H1 (cell line): Measurements from ENCODE around the gene CAMTA1. TPM values are rescaled to one million over a fixed set of nuclear protein-coding genes. Genes with fewer than 3 reads are reported as not detected.

Experiments used
- CTCF ChIA-PET: fragments of 300-600 bp; sonication (Branson Sonifier 250); formaldehyde crosslinking; loops from one replicate; lab custom pipeline; 2021; ENCODE audit not compliant: partially characterized antibody; lab: Charles Lee
- POLR2A ChIA-PET: fragments of 300-600 bp; sonication (Branson Sonifier 250); formaldehyde crosslinking; loops from one replicate; lab custom pipeline; 2021; ENCODE audit warnings: inconsistent platforms; ENCODE audit not compliant: partially characterized antibody; lab: Charles Lee
- DNase-seq, 2 experiments: peaks; one replicate each; pipeline versions ENCODE4 v3.0.0 to v3.0.0-alpha.2; 2010 to 2022; ENCODE audit warnings: low spot score in 2 of 2, low read depth in 1 of 2, mixed read lengths in 1 of 2
- FAIRE-seq: peaks from 2 replicates; lab custom pipeline; 2011; peaks lifted over from hg19 to GRCh38; lab: Jason Lieb, UNC
- H2AFZ ChIP-seq: 2 replicates; pipeline ENCODE4 v1.8.1; 2012; ENCODE audit warnings: low read length, inconsistent platforms
- H2AK5ac ChIP-seq: 2 replicates; pipeline ENCODE4 v1.6.1; 2013; ENCODE audit warnings: low read depth, low read length
- H2BK120ac ChIP-seq: replicated peaks from 2 replicates; pipeline ENCODE3; 2013; ENCODE audit warnings: low read depth, low read length, inconsistent platforms
- H2BK12ac ChIP-seq: 2 replicates; pipeline ENCODE4 v1.6.1; 2013; ENCODE audit warnings: low read depth, low read length
- H2BK15ac ChIP-seq: 2 replicates; pipeline ENCODE4 v1.6.1; 2013; ENCODE audit warnings: low read length
- H2BK20ac ChIP-seq: 2 replicates; pipeline ENCODE4 v1.6.1; 2013; ENCODE audit warnings: low read length
- H2BK5ac ChIP-seq: 2 replicates; pipeline ENCODE4 v1.6.1; 2013; ENCODE audit warnings: low read depth, low read length
- H3K14ac ChIP-seq: 2 replicates; pipeline ENCODE4 v1.6.1; 2013; ENCODE audit warnings: inconsistent platforms; ENCODE audit not compliant: insufficient read length
- H3K18ac ChIP-seq: 2 replicates; pipeline ENCODE4 v1.6.1; 2013; ENCODE audit warnings: low read length; ENCODE audit errors: extremely low read depth
- H3K23ac ChIP-seq: 2 replicates; pipeline ENCODE4 v1.6.1; 2013; ENCODE audit warnings: inconsistent platforms; ENCODE audit not compliant: insufficient read length
- H3K23me2 ChIP-seq: 2 replicates; pipeline ENCODE4 v1.6.1; 2013; ENCODE audit warnings: low read depth, low read length
- H3K27ac ChIP-seq: 2 replicates; pipeline ENCODE4 v1.6.1; 2011; ENCODE audit warnings: low read depth, low read length, inconsistent platforms
- H3K27me3 ChIP-seq, 4 experiments: replicated peaks in 1 of 4; 1 replicate in 1 of 4; 2 replicates in 3 of 4; pipeline versions ENCODE4 v1.6.1 to v1.8.1; 2011 to 2013; ENCODE audit warnings: low read length in 3 of 4, mild to moderate bottlenecking in 3 of 4, inconsistent platforms in 2 of 4, mixed read lengths in 2 of 4, moderate library complexity in 1 of 4; ENCODE audit not compliant: control insufficient read depth in 3 of 4, insufficient read depth in 3 of 4; ENCODE audit errors: extremely low read depth in 1 of 4
- H3K36me3 ChIP-seq, 4 experiments: 2 replicates each; pipeline versions ENCODE4 v1.6.1 to v1.8.1; 2011 to 2013; ENCODE audit warnings: mild to moderate bottlenecking in 4 of 4, low read length in 3 of 4, moderate library complexity in 2 of 4, control low read depth in 1 of 4, inconsistent platforms in 1 of 4; ENCODE audit not compliant: insufficient read depth in 4 of 4, control insufficient read depth in 2 of 4
- H3K4ac ChIP-seq: replicated peaks from 2 replicates; pipeline ENCODE3; 2013; ENCODE audit warnings: low read length, low read depth, mixed read lengths, inconsistent platforms; ENCODE audit not compliant: insufficient read length
- H3K4me1 ChIP-seq, 4 experiments: replicated peaks in 1 of 4; 1 replicate in 1 of 4; 2 replicates in 3 of 4; pipeline versions ENCODE4 v1.6.1 to v1.8.1; 2011 to 2013; ENCODE audit warnings: low read length in 3 of 4, inconsistent platforms in 2 of 4, mixed read lengths in 1 of 4; ENCODE audit not compliant: insufficient read depth in 4 of 4, control insufficient read depth in 3 of 4
- H3K4me2 ChIP-seq, 2 experiments: 2 replicates each; pipeline versions ENCODE4 v1.6.1 to v1.8.1; 2011 to 2013; ENCODE audit warnings: low read depth in 2 of 2, low read length in 2 of 2, control low read depth in 1 of 2, inconsistent platforms in 1 of 2, mild to moderate bottlenecking in 1 of 2; ENCODE audit not compliant: insufficient read depth in 1 of 2
- H3K4me3 ChIP-seq, 4 experiments: fragments of 200-600, 300-600 bp in 1 of 4; sonication (generic), shearing (Covaris generic), sonication (Bioruptor Twin) in 1 of 4; 2 replicates each; pipeline versions ENCODE4 v1.5.1 to v1.8.1; 2011 to 2016; ENCODE audit warnings: low read length in 4 of 4, low read depth in 3 of 4, control low read depth in 2 of 4, inconsistent platforms in 2 of 4, mild to moderate bottlenecking in 2 of 4, mixed read lengths in 1 of 4, moderate library complexity in 1 of 4; ENCODE audit not compliant: insufficient read depth in 2 of 4; ENCODE audit errors: extremely low read depth in 1 of 4
- H3K56ac ChIP-seq: replicated peaks from 2 replicates; pipeline ENCODE3; 2013; ENCODE audit warnings: low read depth, mild to moderate bottlenecking, mixed read lengths, low read length, inconsistent platforms; ENCODE audit not compliant: insufficient read length
- H3K79me1 ChIP-seq: 2 replicates; pipeline ENCODE4 v1.6.1; 2013; ENCODE audit warnings: low read depth, low read length, control low read depth
- H3K79me2 ChIP-seq, 2 experiments: 2 replicates each; pipeline versions ENCODE4 v1.6.1 to v1.8.1; 2012 to 2013; ENCODE audit warnings: low read length in 2 of 2, mild to moderate bottlenecking in 2 of 2, inconsistent platforms in 1 of 2; ENCODE audit not compliant: insufficient read depth in 2 of 2, control insufficient read depth in 1 of 2
- H3K9ac ChIP-seq, 4 experiments: replicated peaks in 1 of 4; 1 replicate in 1 of 4; 2 replicates in 3 of 4; pipeline versions ENCODE4 v1.6.1 to v1.8.1; 2011 to 2013; ENCODE audit warnings: low read depth in 3 of 4, low read length in 3 of 4, control low read depth in 2 of 4, mild to moderate bottlenecking in 2 of 4, moderate library complexity in 2 of 4, inconsistent platforms in 1 of 4; ENCODE audit errors: extremely low read depth in 1 of 4
- H3K9me3 ChIP-seq, 2 experiments: 2 replicates each; pipeline versions ENCODE4 v1.6.1 to v1.8.1; 2012 to 2013; ENCODE audit warnings: mild to moderate bottlenecking in 2 of 2, moderate library complexity in 2 of 2, control low read depth in 1 of 2, inconsistent platforms in 1 of 2, low read depth in 1 of 2, low read length in 1 of 2, mixed read lengths in 1 of 2; ENCODE audit not compliant: insufficient read depth in 2 of 2
- H4K20me1 ChIP-seq, 2 experiments: replicated peaks in 1 of 2; 2 replicates each; pipeline versions ENCODE3 to v1.8.1; 2011 to 2013; ENCODE audit warnings: inconsistent platforms in 2 of 2, low read length in 2 of 2, mild to moderate bottlenecking in 1 of 2; ENCODE audit not compliant: insufficient read depth in 2 of 2, control insufficient read depth in 1 of 2
- H4K5ac ChIP-seq: 2 replicates; pipeline ENCODE4 v1.6.1; 2013; ENCODE audit warnings: low read length, low read depth, mixed read lengths, inconsistent platforms; ENCODE audit not compliant: insufficient read length
- H4K8ac ChIP-seq: 2 replicates; pipeline ENCODE4 v1.8.0; 2013; ENCODE audit warnings: mild to moderate bottlenecking, moderate library complexity, low read length, inconsistent platforms; ENCODE audit not compliant: insufficient read depth; ENCODE audit errors: extremely low read depth
- H4K91ac ChIP-seq: replicated peaks from 2 replicates; pipeline ENCODE3; 2013; ENCODE audit warnings: low read length, mixed read lengths, inconsistent platforms; ENCODE audit not compliant: insufficient read length
- BRCA1 ChIP-seq: IDR thresholded peaks from 2 replicates; pipeline ENCODE4 v1.6.1; 2012; ENCODE audit warnings: low read depth, low read length, improper control_type of control experiment
- CEBPB ChIP-seq: IDR thresholded peaks from 2 replicates; pipeline ENCODE4 v1.6.1; 2012; ENCODE audit warnings: low read depth, low read length
- CHD1 ChIP-seq: IDR thresholded peaks from 2 replicates; pipeline ENCODE4 v1.6.1; 2012; ENCODE audit warnings: low read depth, low read length, improper control_type of control experiment
- CHD2 ChIP-seq: IDR thresholded peaks from 2 replicates; pipeline ENCODE4 v1.6.1; 2012; ENCODE audit warnings: low read length, improper control_type of control experiment
- E2F6 ChIP-seq: IDR thresholded peaks from 2 replicates; pipeline ENCODE4 v1.6.1; 2012; ENCODE audit warnings: inconsistent platforms
- FOSL1 ChIP-seq: IDR thresholded peaks from 2 replicates; pipeline ENCODE4 v1.6.1; 2011; ENCODE audit warnings: mild to moderate bottlenecking, low read depth, low read length, moderate library complexity; ENCODE audit not compliant: insufficient read depth
- GABPA ChIP-seq: IDR thresholded peaks from 2 replicates; pipeline ENCODE4 v1.6.1; 2011; ENCODE audit warnings: mild to moderate bottlenecking, low read length, moderate library complexity, borderline replicate concordance; ENCODE audit not compliant: insufficient read depth
- HDAC2 ChIP-seq, 2 experiments: fragments of 300-600 bp in 1 of 2; sonication (generic) in 1 of 2; IDR thresholded peaks; 2 replicates each; pipeline ENCODE4 v1.6.1; 2011 to 2012; ENCODE audit warnings: low read depth in 2 of 2, low read length in 2 of 2, mild to moderate bottlenecking in 2 of 2, moderate library complexity in 2 of 2, borderline replicate concordance in 1 of 2, inconsistent platforms in 1 of 2
- JUN ChIP-seq: IDR thresholded peaks from 2 replicates; pipeline ENCODE4 v1.6.1; 2011; ENCODE audit warnings: low read depth, mild to moderate bottlenecking, improper control_type of control experiment, low read length
- JUND ChIP-seq: IDR thresholded peaks from 2 replicates; pipeline ENCODE4 v1.6.1; 2011; ENCODE audit warnings: mild to moderate bottlenecking, improper control_type of control experiment, low read length
- KDM5A ChIP-seq: fragments of 200-600 bp; IDR thresholded peaks from 2 replicates; pipeline ENCODE4 v1.7.1; 2012; ENCODE audit warnings: mild to moderate bottlenecking, low read length, inconsistent platforms, mixed read lengths
- POU5F1 ChIP-seq: IDR thresholded peaks from 2 replicates; pipeline ENCODE4 v1.6.1; 2011; ENCODE audit warnings: low read depth, mild to moderate bottlenecking, low read length, moderate library complexity
- TAF7 ChIP-seq: optimal IDR thresholded peaks from 2 replicates; pipeline ENCODE3; 2011; ENCODE audit warnings: low read depth, mild to moderate bottlenecking, inconsistent platforms, low read length, moderate library complexity, borderline replicate concordance
- YY1 ChIP-seq: IDR thresholded peaks from 2 replicates; pipeline ENCODE4 v1.6.1; 2011; ENCODE audit warnings: low read depth, mild to moderate bottlenecking, low read length
- ZNF274 ChIP-seq: IDR thresholded peaks from 2 replicates; pipeline ENCODE4 v1.7.0; 2012; ENCODE audit warnings: low read length, borderline replicate concordance; ENCODE audit errors: extremely low read depth
- WGBS, 2 experiments: shearing (Covaris generic) in 1 of 2; methylation state at CpG; one replicate each; pipeline versions ENCODE4 v1.1.6 to v1.1.7; 2013 to 2015; ENCODE audit warnings: low lambda C conversion rate in 2 of 2, mixed read lengths in 2 of 2, inconsistent platforms in 1 of 2, low coverage in 1 of 2, missing lambda C conversion rate in 1 of 2; ENCODE audit not compliant: insufficient replicate concordance in 2 of 2, insufficient coverage in 1 of 2, insufficient read length in 1 of 2; ENCODE audit errors: extremely low coverage in 1 of 2, missing lambda C conversion rate in 1 of 2; 5-methylcytosine and 5-hydroxymethylcytosine counted together
- polyA plus RNA-seq, 7 experiments: library from polyadenylated mRNA; depleted of rRNA in 3 of 7; stranded (reverse) in 5 of 7; unstranded in 2 of 7; fragments of >200 nt in 5 of 7; fragments of 200-250 nt in 2 of 7; gene quantifications; 1 replicate in 5 of 7; 2 replicates in 1 of 7; 4 replicates in 1 of 7; pipeline versions ENCODE4 v1.2.1 to v1.2.3, GENCODE V29; 2011 to 2013; ENCODE audit warnings: missing spikeins in 2 of 7, mixed read lengths in 2 of 7
- total RNA-seq: library from RNA; stranded (reverse); fragmentation: NEBNext Ultra II Directional; extraction: Animal tissue kit (Norgen Biotek cat#: 25700); gene quantifications from 2 replicates; pipeline ENCODE4 v1.2.1, GENCODE V29; 2021

Gene CAMTA1
- total and polyA plus RNA-seq, 2 of the 8 experiments (the other 6 are each of a cell fraction or from before 2014, with no cell fraction given), result 65.0 to 119 TPM

GRCh38 chr1:6953216-6953615 lies 168.0 kb downstream of the CAMTA1 start:
- Histone ChIP-seq H2AFZ (no peak overlapping the region), H4K20me1 (no peaks in the 10 kb centered on the region), H3K14ac (no peak overlapping the region), H3K4me1 (peaks cover 8 to 26% (median 16%) of the 10 kb centered on the region in 4 experiments), H2BK15ac (no peak overlapping the region), H2BK120ac (no peak overlapping the region), H3K4ac (no peak overlapping the region), H3K79me1 (no peaks in the 10 kb centered on the region), H4K91ac (no peak overlapping the region), H3K9me3 (no peaks in the 10 kb centered on the region), H2AK5ac (no peak overlapping the region), H3K23me2 (no peaks in the 10 kb centered on the region), H3K9ac (no peak overlapping the region), H3K23ac (no peak overlapping the region), H3K36me3 (no peaks in the 10 kb centered on the region), H3K4me3 (no peak overlapping the region), H3K4me2 (no peak overlapping the region), H3K79me2 (no peaks in the 10 kb centered on the region), H2BK5ac (no peak overlapping the region), H3K56ac (no peak overlapping the region), H4K8ac (no peak overlapping the region), H4K5ac (no peak overlapping the region), H3K18ac (no peak overlapping the region), H2BK20ac (no peak overlapping the region), H2BK12ac (no peak overlapping the region), H3K27ac (no peak overlapping the region), H3K27me3 (no peaks in the 10 kb centered on the region)
- DNase-seq (no peak), FAIRE-seq (no peak)
- 91% methylated on average over 12 of the region's 12 CpGs; no CpG with 5 or more reads in 1 of the 2 experiments for WGBS, 2 experiments
- CTCF ChIA-PET, result interaction anchor here (0.6 to 1.4 kb wide), 2 partner anchors 151 to 255 kb away, joined by 3 to 4 read pairs; no protein-coding TSS in a partner anchor
- POLR2A ChIA-PET, result no interaction called here
- TF ChIP-seq JUND (no peak), TAF7 (no peak), CEBPB (no peak), POU5F1 (no peak), GABPA (no peak), ZNF274 (no peak), BRCA1 (no peak), HDAC2 (IDR thresholded peaks at IDR 0.05; ENCODE audit: borderline replicate concordance in 1 of 2, low read depth in 2 of 2, low read length in 2 of 2) (no peak), E2F6 (no peak), YY1 (no peak), CHD2 (no peak), FOSL1 (no peak), CHD1 (no peak), JUN (no peak), KDM5A (no peak)
